NCI-H446 (cell line): Measurements from ENCODE around the gene DPP6.

ENCODE experiments used
- DNase-seq, 2 experiments: peaks; one replicate each; lab custom pipeline; 2025; lab: John Stamatoyannopoulos, UW

Gene DPP6

GRCh38 chr7:154232700-154233099 is 180.5 kb downstream of the DPP6 start:
- DNase-seq = no peak

- no peak for DNase-seq
Measured at GRCh38 chr7:154241988-154242387, 189.8 kb downstream of the DPP6 start.

DNA sequence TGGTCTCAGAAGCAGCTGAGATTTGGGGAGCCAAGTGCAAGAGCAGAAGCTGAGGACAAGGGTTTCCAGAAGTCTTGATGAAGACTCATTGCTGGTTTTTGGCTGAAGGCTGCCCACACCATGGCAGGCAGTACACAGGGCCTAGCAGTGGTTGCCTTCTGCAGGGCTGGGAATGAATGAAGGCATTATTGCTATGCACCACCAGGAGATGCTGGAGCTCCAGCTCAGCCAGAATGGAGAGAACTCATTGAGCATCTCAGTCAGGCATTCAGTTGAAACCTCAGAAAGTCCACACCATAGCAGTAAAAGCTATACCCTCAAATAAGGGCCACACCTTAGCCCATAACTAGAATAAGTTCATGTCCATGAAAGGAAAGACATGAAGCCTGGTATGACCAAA is 190.5 kb downstream of the DPP6 start:
- DNase-seq = no peak

GRCh38 chr7:154252046-154252445 is 199.8 kb downstream of the DPP6 start:
- no peak for DNase-seq

- DNase-seq = no peak
Measured at GRCh38 chr7:154253810-154254209, 201.6 kb downstream of the DPP6 start.

GRCh38 chr7:154255324-154255723 is 203.1 kb downstream of the DPP6 start:
- no peak for DNase-seq

DNA sequence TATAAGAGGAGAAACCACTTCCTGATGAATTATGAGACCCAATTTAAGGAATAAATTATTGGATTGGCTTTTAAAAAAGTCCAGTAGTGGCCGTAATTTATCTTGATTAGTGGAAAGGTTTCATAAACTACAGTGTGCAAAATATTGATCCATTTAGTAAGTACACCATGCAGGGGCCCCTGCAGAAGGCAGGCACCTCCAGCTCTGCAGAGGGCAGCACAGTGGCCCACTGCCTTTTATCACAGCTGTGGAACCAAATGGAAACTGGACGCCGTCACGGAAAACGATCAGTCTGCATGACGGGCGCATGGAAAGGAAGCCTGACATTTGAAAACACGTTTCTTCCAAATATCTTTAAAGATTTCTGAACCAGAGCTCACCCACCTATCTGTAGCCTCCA is 204.0 kb downstream of the DPP6 start:
- DNase-seq = no peak

DNA sequence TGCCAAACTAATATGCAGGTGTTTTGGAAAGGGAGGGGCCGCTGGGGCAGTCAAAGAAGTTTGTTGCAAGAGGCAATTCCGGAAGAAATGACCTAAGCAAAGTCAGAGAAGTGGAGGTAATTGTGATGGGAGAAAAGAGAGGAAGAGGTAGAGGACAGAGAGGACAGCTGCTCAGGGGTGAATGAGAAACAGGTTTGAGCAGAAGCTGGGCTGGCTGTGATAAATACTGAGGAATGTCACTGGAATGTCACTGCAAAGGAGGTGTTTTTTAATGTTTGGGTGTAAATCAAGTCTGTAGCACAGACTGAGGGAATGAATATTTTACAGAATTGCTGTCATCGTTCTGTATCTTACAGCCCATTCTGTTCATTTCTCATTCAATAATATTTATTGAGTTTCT is 207.2 kb downstream of the DPP6 start:
- no peak for DNase-seq

DNA sequence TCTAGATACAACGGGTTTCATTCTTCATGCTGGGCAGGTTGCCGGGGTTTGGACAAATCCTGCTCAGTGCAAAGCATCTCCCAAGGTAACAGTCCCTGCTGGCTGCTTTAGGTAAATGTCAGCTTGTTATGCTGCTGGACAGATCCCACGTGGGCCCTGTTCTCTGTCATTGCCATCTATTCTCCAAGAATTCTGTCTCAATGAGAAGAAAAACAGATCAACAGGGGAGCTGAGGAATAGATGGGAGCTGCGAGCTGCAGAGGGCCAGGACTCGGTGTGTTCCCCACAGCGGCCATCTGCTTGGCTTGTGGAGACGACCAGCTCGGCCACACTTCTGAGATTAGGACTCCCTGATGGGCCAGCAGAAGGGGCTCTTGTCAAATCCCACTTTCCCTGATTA is 235.2 kb downstream of the DPP6 start:
- no peak for DNase-seq

DNA sequence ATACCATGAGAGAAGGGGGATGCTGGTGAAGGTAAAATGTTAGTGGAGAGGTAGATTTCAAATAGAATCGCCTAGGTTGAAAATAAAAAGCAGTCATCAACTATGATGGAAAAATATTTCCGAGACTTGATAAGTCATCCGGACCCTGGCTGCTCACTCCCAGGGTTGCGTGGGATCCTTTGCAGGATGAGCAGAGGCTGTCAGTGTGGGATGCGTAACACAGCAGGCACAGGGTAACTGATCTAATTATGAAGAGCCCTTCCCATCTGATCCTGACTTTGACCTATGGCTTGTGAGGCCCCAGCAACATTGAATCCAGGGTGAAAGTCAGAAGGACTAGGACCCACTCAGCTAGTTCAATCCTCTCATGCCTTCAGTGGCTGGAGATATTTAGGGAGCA is 236.9 kb downstream of the DPP6 start:
- no peak for DNase-seq

GRCh38 chr7:154296443-154296842 is 244.2 kb downstream of the DPP6 start:
- no peak for DNase-seq

DNA sequence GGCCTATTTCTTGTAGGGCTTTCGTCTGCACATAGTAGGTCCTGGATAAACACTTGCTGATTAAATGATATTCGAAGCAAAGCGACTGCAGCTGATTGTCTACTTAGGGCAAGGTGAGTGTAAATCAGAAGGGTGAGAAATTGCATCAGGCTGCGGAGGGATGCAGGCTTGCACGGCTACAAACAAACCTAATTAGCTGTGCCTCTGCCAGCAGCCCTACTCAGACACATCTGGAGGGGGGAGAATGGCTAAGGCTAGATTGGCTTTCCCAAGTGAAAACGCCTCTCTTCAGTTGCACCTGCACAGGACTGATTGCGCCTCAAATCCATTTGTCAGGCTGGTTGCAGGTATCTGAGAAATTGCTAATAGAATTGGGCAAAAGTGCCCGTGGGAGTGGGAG is 247.5 kb downstream of the DPP6 start:
- DNase-seq = no peak

- no peak for DNase-seq
Measured at GRCh38 chr7:154302380-154302779, 250.2 kb downstream of the DPP6 start.

DNA sequence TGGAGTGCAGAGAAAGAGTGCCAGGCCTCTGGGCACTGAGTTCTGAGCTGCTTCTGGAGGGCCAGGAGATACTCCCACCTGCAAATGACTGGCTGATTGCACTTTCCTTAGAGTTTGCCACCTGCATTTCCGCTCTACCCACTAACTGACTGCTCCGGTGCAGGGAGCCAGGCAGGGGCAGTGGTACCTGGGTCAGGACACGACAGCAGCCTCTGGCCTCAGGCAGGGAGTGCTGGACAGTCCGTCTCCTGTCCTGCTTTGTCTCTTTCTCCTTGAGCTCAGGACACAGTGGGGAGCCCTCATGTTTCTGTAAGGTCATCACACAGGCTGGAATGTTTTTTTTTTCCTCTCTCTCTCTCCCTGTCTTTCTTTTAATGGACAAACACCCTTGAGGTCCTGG is 252.0 kb downstream of the DPP6 start:
- DNase-seq = no peak

DNA sequence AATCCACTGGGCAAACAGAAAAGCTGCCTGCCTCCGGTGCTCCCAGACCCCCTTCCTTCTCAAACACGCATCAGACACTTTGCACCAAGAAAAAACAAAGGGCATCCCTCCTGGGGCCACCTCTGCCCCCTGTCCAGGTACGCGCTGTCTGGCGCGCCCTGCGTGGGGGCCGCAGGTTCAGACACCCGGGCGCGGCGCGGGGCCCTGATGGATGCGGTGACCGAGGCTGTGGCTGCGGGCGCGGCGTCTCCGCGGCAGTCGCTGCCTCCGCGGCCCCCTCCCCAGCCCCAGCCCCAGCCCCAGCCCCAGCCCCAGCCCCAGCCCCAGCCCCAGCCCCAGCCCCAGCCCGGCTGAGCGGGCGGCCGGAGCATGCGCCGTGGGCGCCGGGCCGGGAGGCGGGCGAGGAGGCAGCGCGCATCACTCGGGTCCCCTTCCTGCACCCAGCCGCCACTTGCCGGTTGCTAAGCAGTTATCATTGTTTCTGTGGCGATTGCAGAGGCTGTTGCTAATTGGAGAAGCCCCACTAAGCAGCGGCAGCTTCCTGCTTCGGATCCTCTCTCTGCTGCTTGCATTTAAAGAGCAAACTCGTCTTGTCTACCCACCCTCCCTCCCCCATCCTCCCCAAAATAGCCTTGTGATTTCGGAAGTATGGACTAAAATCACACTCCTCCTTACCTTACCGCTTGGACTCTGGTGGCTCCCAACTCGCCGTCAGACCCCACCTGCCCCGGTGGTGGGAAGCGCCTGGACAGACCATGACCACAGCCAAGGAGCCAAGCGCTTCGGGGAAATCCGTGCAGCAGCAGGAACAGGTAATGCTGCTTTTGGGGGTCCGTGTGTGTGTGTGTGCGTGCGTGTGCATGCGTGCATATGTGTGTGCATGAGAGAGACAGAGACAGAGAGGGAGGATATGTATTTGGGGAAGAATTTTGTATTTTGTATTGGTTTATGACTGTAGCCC is 252.8 kb downstream of the DPP6 start:
- no peak for DNase-seq

DNA sequence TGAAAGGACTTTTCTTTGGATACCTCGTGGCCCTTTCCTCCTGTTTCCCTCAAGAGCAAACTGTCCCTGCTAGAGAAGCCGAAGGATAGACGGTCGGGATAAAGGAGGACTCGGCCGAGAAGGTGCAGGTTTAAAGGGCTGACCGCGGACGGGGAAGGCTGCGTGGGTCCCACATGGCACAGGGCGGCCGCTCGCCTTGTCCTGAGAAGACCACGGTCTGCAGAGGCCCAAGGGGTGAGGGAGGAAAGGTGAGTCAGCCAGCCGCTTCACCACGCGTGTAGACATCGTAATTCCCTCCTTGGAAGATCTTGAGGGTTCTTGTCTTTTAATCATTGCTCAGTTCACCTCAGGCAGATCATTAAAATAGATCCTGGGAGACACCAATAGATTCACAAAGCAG is 253.8 kb downstream of the DPP6 start:
- DNase-seq = no peak

- DNase-seq = no peak
Measured at GRCh38 chr7:154308928-154309327, 256.7 kb downstream of the DPP6 start.

DNA sequence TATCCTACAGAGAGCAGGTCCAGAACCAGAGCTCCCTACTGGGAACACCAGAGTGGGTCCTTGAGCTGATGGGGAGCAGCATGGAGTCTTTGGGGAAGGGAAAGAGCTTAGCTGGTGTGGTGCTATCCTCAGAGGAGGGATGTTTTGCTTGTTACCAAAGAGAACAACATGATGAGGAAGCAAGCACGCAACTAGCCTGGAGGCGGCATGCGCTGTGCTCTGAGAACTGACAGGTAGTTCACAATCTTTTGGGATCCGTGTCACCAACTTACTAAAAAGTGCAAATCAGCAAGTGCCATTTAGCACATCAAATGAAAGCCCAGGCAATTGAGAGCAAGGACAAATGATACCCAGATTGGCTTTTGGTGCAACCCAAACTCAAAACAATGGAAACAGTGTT is 257.9 kb downstream of the DPP6 start:
- DNase-seq = no peak

GRCh38 chr7:154324196-154324595 is 272.0 kb downstream of the DPP6 start:
- no peak for DNase-seq

DNA sequence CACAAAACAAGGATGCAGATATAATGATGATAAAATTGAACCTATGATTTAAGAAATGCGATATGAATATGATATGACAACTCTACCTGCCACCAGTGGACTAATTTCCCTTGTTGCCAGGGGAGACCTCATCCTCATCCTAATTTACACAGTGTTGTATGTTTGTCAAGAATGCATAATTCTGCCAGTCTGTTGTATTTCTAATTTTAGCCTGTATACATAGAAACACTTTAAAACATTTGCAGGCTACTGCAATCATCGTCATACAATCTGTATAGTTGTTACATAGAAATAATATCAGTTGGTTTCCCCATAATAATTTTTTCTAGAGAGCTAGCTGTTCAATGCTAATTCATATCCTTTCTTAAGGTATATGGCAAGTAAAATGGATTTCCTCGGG is 274.2 kb downstream of the DPP6 start:
- DNase-seq = no peak

DNA sequence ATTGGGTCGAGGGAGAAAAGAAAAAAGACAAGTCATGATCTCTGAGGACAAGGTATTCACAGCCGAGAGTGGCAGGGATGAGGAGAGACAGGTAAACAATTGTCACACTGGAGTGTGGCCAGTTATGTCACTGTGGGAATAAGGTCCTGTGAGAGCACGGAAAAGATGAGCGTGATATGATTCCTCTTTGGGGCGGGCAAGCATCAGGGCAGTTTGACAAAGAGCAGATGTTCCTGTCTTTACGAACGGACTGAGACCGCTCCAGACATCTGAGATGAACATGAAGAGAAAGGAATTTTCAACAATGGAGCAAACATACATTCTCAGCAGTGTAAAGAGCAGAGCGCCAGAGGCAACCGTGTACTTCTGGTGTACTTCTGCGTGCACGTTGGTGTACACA is 278.1 kb downstream of the DPP6 start:
- no peak for DNase-seq

- DNase-seq = no peak
Measured at GRCh38 chr7:154332811-154333580, 280.8 kb downstream of the DPP6 start.

- no peak for DNase-seq
Measured at GRCh38 chr7:154336295-154336694, 284.1 kb downstream of the DPP6 start.
